Measurements from ENCODE around the gene DLK1.

DLK1 gene

GRCh38 chr14:100734031-100734990, 7.6 kb downstream of the DLK1 start:
- DNase-seq, result no peak

- DNase-seq, result no peak
Measured at GRCh38 chr14:100735271-100735670, 8.6 kb downstream of the DLK1 start.

- DNase-seq, result no peak
Measured at GRCh38 chr14:100736269-100737180, 9.8 kb downstream of the DLK1 start.

GRCh38 chr14:100737526-100737925, 10.8 kb downstream of the DLK1 start:
- no peak for DNase-seq

- no peak for DNase-seq
Measured at GRCh38 chr14:100738269-100738691, 11.6 kb downstream of the DLK1 start.

- no peak for DNase-seq
Measured at GRCh38 chr14:100738704-100739131, 12.0 kb downstream of the DLK1 start.

- DNase-seq, result no peak
Measured at GRCh38 chr14:100739306-100739705, 12.6 kb downstream of the DLK1 start.

GRCh38 chr14:100740196-100740825, 13.6 kb downstream of the DLK1 start:
- DNase-seq, result no peak

GRCh38 chr14:100740929-100741328, 14.2 kb downstream of the DLK1 start:
- no peak for DNase-seq

GRCh38 chr14:100741966-100742365, 15.3 kb downstream of the DLK1 start:
- no peak for DNase-seq

- DNase-seq, result no peak
Measured at GRCh38 chr14:100746326-100746725, 19.6 kb downstream of the DLK1 start.

- DNase-seq, result no peak
Measured at GRCh38 chr14:100747021-100747586, 20.4 kb downstream of the DLK1 start.

GRCh38 chr14:100747736-100748135, 21.0 kb downstream of the DLK1 start:
- no peak for DNase-seq

- no peak for DNase-seq
Measured at GRCh38 chr14:100748403-100748802, 21.7 kb downstream of the DLK1 start.

GRCh38 chr14:100748944-100749343, 22.3 kb downstream of the DLK1 start:
- no peak for DNase-seq

- DNase-seq, result no peak
Measured at GRCh38 chr14:100749967-100750597, 23.4 kb downstream of the DLK1 start.

GRCh38 chr14:100750762-100751699, 24.3 kb downstream of the DLK1 start:
- no peak for DNase-seq

GRCh38 chr14:100754020-100754419, 27.3 kb downstream of the DLK1 start:
- DNase-seq, result no peak

- no peak for DNase-seq
Measured at GRCh38 chr14:100755649-100756048, 29.0 kb downstream of the DLK1 start.

GRCh38 chr14:100761481-100761880, 34.8 kb downstream of the DLK1 start:
- no peak for DNase-seq

- DNase-seq, result peak; percentile 3 to 5
Measured at GRCh38 chr14:100762089-100762515, 35.4 kb downstream of the DLK1 start.
